Stomach (tissue), 9 donors: ENCODE data around the gene SLC44A1. TPM values are rescaled to one million over a fixed set of nuclear protein-coding genes. Genes with fewer than 3 reads are reported as not detected.

Source experiments
- DNase-seq, 2 donors: peaks; one replicate each; pipeline versions ENCODE4 v3.0.0 to v3.0.0-alpha.2; 2013 to 2019
- H3K27ac ChIP-seq, 5 donors: fragments of 200-600 bp in 4 of 5; sonication (generic) in 4 of 5; one replicate each; pipeline ENCODE4 v1.5.1; 2013 to 2019; ENCODE audit warnings: mild to moderate bottlenecking in 1 of 5, moderate library complexity in 1 of 5
- H3K27me3 ChIP-seq, 3 donors: fragments of 200-600 bp; sonication (generic); one replicate each; pipeline ENCODE4 v1.5.1; 2017 to 2019; ENCODE audit warnings: mixed run types in 1 of 3
- H3K36me3 ChIP-seq, 4 donors: fragments of 200-600 bp; sonication (generic); 1 replicate in 3 of 4; 2 replicates in 1 of 4; pipeline ENCODE4 v1.5.1; 2016 to 2019
- H3K4me1 ChIP-seq, 4 donors: fragments of 200-600 bp; sonication (generic); one replicate each; pipeline ENCODE4 v1.5.1; 2016 to 2019
- H3K4me3 ChIP-seq, 4 donors: fragments of 200-600 bp; sonication (generic) in 3 of 4; one replicate each; pipeline ENCODE4 v1.5.1; 2016 to 2019; ENCODE audit warnings: mild to moderate bottlenecking in 1 of 4
- H3K9me3 ChIP-seq, 4 donors: fragments of 200-600 bp; sonication (generic); one replicate each; pipeline ENCODE4 v1.5.1; 2016 to 2019
- EP300 ChIP-seq: sonication (generic); formaldehyde crosslinking; IDR thresholded peaks from one replicate; pipeline ENCODE4 v1.6.1; 2017; ENCODE audit warnings: antibody characterized with exemption
- POLR2A ChIP-seq, 4 donors: fragments of 450-650 bp; IDR thresholded peaks; one replicate each; pipeline ENCODE4 v1.6.1; 2016; ENCODE audit warnings: antibody characterized with exemption in 4 of 4, control low read depth in 2 of 4, mild to moderate bottlenecking in 1 of 4, moderate library complexity in 1 of 4
- POLR2AphosphoS5 ChIP-seq, 3 donors: sonication (generic); formaldehyde crosslinking; IDR thresholded peaks; one replicate each; pipeline ENCODE4 v1.6.1; 2016; ENCODE audit warnings: antibody characterized with exemption in 3 of 3
- whole genome bisulfite sequencing, 5 donors: extraction: QIAGEN DNeasy Blood & Tissue Kit in 3 of 5; methylation state at CpG; one replicate each; pipeline versions ENCODE4 v1.1.5 to v1.1.7; 2013 to 2018; 5-methylcytosine and 5-hydroxymethylcytosine counted together
- intact Hi-C: fragments of 100-400 bp; cut with DNase I; formaldehyde crosslinking; loops from one replicate; pipeline ENCODE4 v1.15.1; 2023; ENCODE audit warnings: low total_unique reads
- polyA plus RNA-seq, 3 donors: library from polyadenylated mRNA; stranded (reverse); fragments of 200-250 nt; gene quantifications; one replicate each; pipeline ENCODE4 v1.2.3, GENCODE V29; 2013
- total RNA-seq, 5 donors: library from RNA; depleted of rRNA; stranded (reverse); fragments of >200 nt; gene quantifications; one replicate each; pipeline versions ENCODE4 v1.1.0 to v1.2.3, GENCODE V29; 2014 to 2016
- TF ChIP-seq, protein P1 (sequence below), 7 experiments: fragments of 450-650 bp in 4 of 7; fragments of 200-600 bp in 3 of 7; sonication (generic) in 3 of 7; IDR thresholded peaks; one replicate each; pipeline ENCODE4 v1.5.1; 2016 to 2019; ENCODE audit warnings: antibody characterized with exemption in 7 of 7, control low read depth in 2 of 7, mild to moderate bottlenecking in 1 of 7
- donor health status: healthy with polysubstance abuse.
- donor health status: Bipolar disorder and iron deficiency.
- donor health status: healthy.

SLC44A1 gene
- total and polyA plus RNA-seq, 8 donors: 5.7 to 82.8 (median 16.1) TPM

- Histone ChIP-seq H3K9me3 (no peaks in the 10 kb centered on the region), H3K36me3 (no peaks in the 10 kb centered on the region), H3K27ac (peak overlapping the region in 1 of 5 donors; percentile 22), H3K4me1 (peaks cover 0 to 18% (median 8%) of the 10 kb centered on the region in 4 donors), H3K4me3 (no peak overlapping the region), H3K27me3 (no peaks in the 10 kb centered on the region)
- DNase-seq: peak in 1 of 2 donors; percentile 41
- WGBS, 5 donors: 19 to 30% (median 26%) methylated on average over 8 of the region's 8 CpGs
- TF ChIP-seq, protein P1, sequence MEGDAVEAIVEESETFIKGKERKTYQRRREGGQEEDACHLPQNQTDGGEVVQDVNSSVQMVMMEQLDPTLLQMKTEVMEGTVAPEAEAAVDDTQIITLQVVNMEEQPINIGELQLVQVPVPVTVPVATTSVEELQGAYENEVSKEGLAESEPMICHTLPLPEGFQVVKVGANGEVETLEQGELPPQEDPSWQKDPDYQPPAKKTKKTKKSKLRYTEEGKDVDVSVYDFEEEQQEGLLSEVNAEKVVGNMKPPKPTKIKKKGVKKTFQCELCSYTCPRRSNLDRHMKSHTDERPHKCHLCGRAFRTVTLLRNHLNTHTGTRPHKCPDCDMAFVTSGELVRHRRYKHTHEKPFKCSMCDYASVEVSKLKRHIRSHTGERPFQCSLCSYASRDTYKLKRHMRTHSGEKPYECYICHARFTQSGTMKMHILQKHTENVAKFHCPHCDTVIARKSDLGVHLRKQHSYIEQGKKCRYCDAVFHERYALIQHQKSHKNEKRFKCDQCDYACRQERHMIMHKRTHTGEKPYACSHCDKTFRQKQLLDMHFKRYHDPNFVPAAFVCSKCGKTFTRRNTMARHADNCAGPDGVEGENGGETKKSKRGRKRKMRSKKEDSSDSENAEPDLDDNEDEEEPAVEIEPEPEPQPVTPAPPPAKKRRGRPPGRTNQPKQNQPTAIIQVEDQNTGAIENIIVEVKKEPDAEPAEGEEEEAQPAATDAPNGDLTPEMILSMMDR (IDR thresholded peaks at IDR 0.05): no peak
- TF ChIP-seq POLR2A (IDR thresholded peaks at IDR 0.05) (no peak), POLR2AphosphoS5 (IDR thresholded peaks at IDR 0.05) (peak in 1 of 3 donors; percentile 26), EP300 (no peak)
- intact Hi-C loops: no loop called here
Observed at GRCh38 chr9:105438141-105438806, 193.8 kb downstream of the SLC44A1 start.

DNA sequence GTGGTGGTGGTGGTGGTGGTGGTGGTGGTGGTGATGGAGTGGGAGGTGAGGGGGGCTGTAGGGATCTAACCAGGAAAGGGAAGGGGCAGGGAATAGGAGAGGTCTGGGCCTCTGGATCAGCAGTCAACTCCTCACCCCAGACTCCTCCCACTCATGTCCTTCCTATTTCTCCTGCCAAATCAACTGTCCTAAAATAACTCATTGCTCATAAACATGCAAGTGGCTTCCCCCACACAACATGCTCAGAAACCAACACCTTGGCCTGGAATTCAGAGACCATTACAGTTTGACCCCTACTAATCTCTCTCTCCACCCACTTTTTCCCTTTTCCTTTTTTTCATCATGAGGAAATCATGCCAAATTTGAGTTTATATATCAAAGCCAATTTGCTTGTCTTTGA lies 195.0 kb downstream of the SLC44A1 start:
- H3K4me3 ChIP-seq: no peak overlapping the region
- no peaks in the 10 kb centered on the region for H3K36me3 ChIP-seq
- peaks cover 0 to 18% (median 8%) of the 10 kb centered on the region in 4 donors for H3K4me1 ChIP-seq
- TF ChIP-seq, protein P1 (IDR thresholded peaks at IDR 0.05): no peak
- TF ChIP-seq EP300 (no peak), POLR2AphosphoS5 (IDR thresholded peaks at IDR 0.05) (no peak)
- DNase-seq: no peak
- no peaks in the 10 kb centered on the region for H3K27me3 ChIP-seq
- no peaks in the 10 kb centered on the region for H3K9me3 ChIP-seq
- no peak overlapping the region for H3K27ac ChIP-seq
- intact Hi-C loops: no loop called here

DNA sequence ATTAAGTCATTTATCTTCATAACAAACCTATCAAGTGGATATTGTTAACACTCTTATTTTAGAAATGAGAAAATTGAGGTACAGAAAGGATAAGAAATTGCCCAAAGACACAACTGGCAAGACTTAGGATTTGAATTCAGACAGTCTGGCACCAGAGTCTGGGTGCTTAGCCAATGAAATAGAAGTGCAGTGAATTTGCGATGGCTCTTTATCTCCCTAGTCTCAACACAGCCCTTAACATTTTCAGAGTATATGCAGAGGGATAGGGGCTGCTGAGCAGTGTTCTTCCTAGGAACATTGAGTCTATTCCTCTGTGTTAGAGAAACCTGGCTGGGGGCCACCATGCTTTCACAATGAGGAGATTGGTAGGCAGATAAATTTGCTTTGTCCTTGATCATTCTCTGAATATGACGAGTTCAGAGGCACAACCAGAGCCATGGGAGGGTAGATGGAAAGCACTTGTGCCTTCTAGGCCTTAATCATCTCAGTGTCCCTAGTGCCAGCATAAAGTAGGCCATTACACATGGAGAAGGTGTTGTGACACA lies 197.2 kb downstream of the SLC44A1 start:
- 78 to 90% (median 82%) methylated on average over 2 of the region's 2 CpGs for WGBS, 5 donors
- DNase-seq: no peak
- no peaks in the 10 kb centered on the region for H3K9me3 ChIP-seq
- TF ChIP-seq EP300 (no peak), POLR2A (IDR thresholded peaks at IDR 0.05) (no peak), POLR2AphosphoS5 (IDR thresholded peaks at IDR 0.05) (no peak)
- TF ChIP-seq, protein P1 (IDR thresholded peaks at IDR 0.05): no peak
- no peaks in the 10 kb centered on the region for H3K27me3 ChIP-seq
- H3K36me3 ChIP-seq: no peaks in the 10 kb centered on the region
- H3K4me1 ChIP-seq: peaks cover 0 to 18% (median 8%) of the 10 kb centered on the region in 4 donors
- intact Hi-C loops: no loop called here
- H3K4me3 ChIP-seq: no peak overlapping the region
- no peak overlapping the region for H3K27ac ChIP-seq

DNA sequence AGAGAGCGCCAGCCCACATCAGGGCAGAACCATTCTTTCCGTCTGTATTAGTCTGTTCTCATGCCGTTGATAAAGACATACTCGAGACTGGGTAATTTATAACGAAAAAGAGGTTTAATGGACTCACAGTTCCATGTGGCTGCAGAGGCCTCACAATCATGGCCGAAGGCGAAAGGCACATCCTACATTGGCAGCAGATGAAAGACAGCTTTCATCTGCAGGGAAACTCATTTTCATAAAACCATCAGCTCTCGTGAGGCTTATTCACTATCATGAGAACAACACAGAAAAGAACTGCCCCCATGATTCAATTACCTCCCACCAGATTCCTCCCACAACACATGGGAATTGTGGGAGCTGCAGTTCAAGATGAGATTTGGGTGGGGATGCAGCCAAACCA lies 198.7 kb downstream of the SLC44A1 start:
- intact Hi-C loops: no loop called here
- Histone ChIP-seq H3K27ac (no peak overlapping the region), H3K4me1 (peaks cover 0 to 15% (median 11%) of the 10 kb centered on the region in 4 donors), H3K36me3 (no peaks in the 10 kb centered on the region), H3K9me3 (no peaks in the 10 kb centered on the region), H3K27me3 (no peaks in the 10 kb centered on the region), H3K4me3 (no peak overlapping the region)
- no peak for TF ChIP-seq EP300
- TF ChIP-seq POLR2A (IDR thresholded peaks at IDR 0.05): no peak
- TF ChIP-seq POLR2AphosphoS5 (IDR thresholded peaks at IDR 0.05): no peak
- TF ChIP-seq, protein P1 (IDR thresholded peaks at IDR 0.05): no peak
- DNase-seq: no peak
- WGBS, 5 donors: 92 to 95% (median 93%) methylated on average over 8 of the region's 8 CpGs
